Measurements from ENCODE around the gene CSNK1G2.

Gene CSNK1G2

DNA sequence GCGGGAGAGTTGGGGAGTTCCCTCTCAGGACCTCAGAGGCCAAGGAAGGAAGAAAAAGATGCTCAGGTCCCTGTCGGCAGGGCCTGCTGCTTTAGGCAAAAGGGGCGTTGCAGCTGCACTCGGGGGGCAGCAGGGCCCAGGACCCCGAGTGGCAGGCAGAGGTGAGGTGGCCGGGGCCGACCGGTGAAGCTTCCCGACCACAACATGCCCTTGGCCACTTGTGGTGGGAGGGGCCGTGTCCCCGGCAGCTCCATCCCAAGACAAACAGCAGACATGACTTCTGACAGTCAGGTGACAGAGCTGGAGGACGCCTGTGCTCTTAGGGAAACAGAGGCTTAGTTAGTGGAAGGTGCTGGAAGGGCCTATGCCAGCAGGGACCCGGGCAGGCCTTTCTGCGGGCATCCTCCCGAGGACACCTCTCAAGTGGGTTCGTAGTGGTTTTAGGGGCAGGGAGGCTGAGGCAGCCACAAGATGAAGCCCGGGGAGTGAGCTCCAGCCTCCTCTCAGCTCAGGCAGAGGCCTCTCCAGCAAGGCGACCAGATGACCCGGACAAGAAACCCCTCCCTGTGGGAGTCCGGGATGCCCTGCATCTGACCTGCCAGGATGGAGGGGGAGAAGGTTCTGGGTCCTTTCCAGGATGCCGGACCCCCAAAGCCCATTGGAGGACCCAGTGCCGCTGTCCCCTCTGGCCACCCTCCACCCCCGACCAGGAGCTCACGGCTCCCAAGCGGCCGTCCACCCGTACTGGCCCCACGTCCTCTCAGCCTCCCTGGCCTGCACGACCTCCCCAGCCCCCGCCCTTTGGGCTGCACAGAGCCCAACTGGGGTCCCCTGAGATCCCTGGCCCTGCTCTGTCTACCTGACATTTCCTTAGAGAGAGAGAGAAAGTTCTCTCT, 50.3 kb downstream of the CSNK1G2 start:
- no peak for DNase-seq

DNA sequence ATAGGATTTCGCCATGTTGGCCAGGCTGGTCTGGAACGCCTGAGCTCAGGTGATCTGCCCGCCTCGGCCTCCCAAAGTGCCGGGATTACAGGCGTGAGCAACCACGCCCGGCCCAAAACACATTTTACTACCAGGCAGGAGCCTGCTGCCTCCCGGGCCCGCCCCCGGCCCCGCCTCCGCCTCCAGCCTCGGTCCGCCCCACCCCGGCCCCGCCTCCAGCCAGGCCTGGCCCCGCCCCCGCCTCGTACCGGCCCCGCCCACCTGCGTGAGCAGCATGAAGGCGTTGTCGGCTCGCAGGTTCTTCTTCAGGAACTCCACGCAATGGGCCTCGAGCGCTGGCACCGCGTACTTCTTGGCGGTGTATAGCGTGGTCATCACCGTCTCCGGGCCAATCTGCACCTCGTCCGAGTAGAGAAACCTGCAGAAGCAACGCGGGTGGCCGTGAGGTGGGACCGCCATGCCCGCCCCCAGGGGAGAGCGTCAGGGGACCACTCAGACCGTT, 51.8 kb downstream of the CSNK1G2 start:
- no peak for DNase-seq

DNA sequence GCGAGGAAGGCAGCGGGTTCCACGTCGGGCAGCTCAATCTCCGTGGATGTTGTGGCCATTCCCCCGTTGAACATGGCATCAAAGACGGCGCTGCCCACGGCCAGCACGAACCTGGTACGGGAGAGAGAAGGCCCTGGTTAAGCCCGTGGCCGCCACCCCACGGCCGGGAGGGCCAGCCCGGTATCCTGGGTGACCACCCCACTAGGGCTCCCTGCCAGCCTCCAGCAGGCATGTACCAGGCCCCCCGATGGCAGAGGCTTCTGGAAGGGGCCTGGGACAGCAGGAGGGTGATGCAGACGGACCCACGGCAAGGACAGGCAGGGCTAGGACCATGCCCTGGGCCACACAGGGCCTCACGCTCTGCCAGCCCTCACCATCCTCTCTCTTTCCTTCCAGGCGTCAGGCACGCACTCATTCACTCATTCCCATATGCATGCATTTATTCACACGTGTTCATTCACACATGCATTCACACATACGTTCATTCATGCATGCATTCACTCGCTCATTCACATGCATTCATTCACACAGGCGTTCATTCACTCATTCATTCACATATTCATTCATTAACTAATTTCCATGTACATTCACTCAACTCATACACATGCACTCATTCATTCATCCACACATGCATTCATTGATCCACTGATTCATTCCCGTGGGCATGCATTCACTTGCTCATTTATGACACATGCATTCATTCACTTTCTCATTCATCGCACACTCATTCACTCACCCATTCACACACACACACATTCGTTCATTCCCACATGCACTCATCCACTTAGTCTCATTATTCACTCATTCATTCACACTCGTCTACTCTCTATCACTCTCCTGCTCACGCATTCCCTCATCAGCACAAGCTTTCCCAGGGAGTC, 56.6 kb downstream of the CSNK1G2 start:
- DNase-seq = no peak

DNA sequence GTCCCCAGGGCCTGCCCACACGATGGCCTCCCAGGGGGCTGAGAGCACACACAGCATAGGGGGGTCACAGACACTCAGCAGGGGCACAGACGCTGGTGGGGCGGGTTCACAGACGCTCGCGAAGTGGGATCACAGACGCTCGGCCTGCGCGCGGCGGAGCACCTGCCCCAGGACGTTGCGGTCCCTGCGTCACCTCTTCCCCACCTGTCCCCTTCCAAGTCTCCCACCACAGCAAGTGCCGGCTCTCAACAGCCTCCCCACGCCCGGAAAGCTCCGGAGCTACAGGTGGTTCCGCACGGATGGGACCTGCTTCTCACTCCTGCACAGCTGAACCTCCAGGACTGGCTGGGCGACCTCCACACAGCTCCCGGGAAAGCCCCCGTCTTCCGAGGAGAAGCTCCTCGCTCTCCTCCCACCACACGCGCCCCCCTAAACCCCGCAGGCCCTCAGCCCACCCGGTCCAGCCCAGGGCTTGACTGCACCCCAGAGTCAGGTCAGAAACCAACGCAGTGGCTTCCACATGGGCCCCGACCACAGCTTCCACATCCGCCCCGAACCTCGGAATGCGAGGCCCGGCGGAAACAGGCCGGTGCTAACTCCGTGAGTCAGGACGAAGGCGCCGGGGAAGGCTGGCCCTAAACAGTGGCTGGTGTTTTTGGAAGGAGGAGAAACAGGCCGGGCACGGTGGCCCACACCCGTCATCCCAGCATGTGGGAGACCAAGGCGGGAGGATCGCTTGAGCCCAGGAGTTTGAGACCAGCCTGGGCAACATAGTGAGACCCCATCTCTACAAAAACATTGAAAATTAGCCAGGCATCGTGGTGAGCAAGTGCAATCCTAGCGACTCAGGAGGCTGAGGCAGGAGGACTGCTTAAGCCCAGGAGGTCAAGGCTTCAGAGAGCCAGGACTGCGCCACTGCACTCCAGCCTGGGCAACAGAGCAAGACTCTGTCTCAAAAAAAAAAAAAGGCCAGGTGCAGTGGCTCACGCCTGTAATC, 58.0 kb downstream of the CSNK1G2 start:
- DNase-seq = no peak

DNA sequence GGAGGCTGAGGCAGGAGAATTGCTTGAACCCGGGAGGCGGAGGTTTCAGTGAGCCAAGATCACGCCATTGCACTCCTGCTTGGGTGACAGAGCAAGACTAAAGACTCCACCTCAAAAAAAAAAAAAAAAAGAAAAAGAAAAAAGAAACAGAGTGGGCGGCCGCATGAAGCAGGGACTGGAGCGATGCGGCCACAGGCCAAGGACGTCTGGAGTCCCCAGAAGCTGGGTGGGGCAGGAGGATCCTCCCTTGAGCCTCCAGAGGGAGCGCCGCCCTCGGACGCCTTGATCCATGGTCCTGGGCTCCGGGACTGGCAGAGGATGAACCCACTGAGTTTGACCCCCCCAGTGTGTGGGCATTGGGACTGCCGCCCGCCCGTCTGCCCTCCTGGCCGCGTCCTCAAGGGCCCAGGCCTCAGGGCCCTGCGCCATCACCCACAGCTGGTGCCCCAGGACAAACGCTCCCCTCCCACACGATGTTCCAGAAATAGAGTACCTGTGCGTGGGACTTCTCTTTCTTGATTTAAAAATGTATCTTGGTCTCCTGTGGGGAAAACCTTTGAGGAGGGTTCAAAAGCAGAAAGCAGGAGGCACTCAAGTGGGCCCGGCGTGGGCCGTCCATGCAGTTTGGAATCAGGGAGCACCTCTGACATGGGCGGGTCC, 59.0 kb downstream of the CSNK1G2 start:
- DNase-seq = no peak

DNA sequence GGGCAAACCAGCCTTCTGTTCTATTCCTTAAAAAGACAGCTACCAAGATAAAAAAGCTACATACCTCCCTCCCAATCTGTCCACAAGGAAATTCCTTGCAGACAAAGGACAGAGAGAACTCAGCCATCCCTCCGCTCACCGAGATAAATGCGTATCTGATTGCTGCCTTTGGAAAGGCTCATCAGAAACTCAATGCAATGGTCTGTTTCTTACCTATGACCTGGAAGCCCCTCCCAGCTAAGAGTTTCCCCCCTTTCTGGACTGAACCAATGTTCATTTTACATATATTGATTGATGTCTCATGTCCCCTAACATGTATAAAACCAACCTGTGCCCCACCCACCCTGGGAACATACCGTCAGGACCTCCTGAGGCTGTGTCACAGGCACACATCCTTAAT, 62.9 kb downstream of the CSNK1G2 start:
- DNase-seq = no peak

DNA sequence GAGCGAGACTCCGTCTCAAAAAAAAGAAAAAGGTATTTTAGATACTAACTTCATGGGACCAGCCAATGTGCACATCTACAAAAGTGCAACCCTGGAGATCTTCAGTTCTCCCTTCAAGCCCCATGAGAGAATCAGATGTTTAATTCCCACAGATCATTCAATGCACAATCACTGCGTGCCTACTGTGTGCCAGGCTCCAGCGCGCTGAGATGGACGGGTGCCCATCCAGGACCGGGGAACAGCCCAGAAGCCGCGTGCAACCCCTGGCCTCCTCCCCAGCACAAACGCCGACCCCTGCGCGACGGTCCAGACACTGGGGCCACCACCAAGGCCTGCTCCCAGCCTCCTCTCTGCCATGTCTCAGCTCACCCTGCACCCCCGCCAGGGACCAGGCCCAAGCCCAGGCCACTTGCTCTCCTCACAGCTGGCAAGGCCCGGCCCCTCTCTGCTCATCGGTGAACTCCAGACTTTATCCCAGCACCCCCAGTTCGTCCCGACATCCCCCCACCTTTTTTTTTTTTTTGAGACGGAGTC, 69.2 kb downstream of the CSNK1G2 start:
- no peak for DNase-seq

DNA sequence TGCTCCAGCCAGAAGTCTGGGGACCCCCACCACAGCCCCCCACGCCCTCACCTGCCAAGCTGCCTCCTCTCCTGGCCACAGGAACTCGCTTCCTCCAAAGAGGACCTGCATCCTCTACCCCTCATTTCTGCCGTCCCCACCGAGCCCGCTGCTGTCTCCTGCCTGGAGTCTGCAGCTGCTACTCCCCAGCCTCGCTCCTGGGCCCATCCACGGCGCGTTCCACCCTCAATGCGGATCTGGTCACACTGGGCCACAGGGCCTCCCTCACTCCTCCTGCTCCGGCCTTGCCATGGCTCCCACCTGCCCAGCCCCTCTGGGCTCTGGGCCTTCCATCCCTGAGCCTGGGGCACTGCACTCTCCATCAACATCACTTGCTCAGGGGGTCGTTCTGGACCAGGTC, 70.2 kb downstream of the CSNK1G2 start:
- no peak for DNase-seq

DNA sequence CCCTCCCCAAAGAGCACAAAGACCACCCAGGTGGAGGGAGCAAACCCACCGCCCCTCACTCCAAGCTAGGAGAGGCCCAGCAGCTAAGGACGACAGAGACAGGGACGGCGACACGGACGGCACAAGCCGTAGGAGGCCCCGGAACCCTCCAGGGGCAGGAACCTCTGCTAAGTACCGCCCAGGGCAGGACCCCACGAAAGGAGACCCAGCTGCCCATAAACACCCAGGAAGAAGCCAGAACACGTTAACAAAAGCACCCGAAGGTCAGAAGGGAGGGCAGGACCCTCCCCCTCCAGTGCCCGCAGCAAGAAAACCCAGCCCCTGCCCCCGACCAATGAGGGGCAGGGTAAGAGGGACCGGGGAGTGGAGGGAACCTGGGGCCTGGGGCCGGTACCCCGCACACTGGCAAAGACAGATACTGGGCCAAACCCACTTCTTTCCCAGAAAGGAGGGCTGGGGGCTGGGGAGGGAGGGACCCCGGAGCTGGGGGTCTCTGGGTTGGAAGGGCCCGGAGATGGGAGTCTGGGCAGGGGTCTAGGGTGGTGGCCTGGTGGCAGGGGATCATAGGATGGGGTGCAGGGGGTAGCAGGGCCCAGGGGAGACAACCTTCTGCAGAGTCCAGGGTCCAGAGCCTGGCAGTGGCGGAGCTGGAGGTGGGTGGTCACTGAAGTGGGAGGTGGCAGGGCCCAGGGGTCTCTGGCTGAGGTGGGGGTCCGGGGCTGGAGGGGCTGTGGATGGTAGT, 72.1 kb downstream of the CSNK1G2 start:
- DNase-seq = no peak

DNA sequence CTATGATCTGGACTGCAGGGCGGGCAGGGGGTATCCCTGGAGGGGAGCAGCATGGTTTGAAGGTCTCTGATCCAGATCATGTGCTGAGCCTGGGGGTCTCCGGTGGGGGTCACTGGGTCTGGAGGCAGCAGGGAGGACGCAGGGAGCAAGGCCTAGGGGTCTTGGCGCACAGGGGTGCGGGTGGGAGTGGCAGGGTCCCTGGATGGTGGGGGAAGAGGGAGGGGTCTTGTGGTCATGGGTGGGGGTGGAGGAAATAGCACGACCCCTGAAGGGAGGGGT, 72.7 kb downstream of the CSNK1G2 start:
- DNase-seq = no peak

DNA sequence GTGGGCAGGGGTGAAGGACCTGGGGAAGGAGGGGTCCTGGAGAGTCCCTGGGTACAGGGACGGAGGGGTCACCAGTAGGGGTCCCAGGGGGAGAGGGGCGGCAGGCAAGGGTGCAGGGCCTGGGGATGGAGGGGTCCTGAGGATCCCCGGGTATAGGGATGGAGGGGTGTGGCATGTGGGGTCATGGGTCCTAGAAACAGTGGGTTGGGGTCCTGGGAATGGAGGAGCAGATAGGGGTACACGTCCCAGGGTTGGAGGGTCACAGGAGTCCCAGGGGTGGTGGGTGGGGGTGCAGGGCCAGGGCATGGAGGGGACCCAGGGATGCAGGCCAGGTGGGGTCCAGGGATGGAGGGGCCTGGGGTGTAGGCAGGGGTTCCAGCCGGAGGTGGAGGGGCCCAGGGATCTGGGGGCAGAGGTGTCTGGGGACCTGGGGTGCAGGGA, 73.2 kb downstream of the CSNK1G2 start:
- no peak for DNase-seq

DNA sequence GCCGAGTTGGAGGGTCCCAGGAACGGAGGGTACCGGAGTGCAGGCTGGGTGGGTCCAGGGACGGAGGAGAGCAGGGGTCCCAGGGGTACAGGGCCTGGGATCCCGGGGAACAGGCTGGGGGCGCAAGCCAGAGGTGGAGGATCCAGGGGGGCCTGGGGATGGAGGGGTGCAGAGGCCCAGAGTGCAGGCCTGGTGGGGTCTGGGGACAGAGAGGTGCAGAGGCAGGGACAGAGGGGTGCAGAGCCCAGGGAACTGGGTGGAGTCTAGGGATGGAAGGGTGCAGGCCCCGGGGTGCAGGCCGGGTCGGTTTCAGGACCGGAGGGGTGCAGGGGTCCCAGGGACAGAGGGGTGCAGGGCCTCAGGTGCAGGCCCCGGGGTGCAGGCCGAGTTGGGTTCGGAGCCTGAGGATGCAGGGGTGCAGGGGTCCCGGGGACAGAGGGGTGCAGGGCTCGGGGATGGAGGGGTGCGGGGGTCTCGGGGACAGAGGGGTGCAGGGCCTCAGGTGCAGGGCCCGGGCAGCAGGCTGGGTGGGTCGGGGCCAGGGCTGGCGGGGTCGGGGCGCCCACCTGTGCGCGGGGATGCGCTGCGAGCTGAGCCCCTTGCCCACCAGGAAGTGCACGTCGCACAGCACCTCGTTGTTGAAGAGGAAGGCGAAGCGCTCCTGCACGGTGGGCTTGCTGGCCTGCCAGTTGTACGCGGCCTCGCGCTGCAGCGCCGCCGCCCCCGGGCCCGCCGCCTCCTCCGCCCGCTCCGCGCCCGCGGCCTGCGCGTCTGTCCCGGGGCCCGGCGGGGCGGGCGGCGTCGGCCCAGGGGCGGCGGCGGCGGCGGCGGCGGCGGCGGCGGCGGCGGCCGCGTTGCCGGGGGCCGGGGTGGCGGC, 74.0 kb downstream of the CSNK1G2 start:
- DNase-seq = no peak

DNA sequence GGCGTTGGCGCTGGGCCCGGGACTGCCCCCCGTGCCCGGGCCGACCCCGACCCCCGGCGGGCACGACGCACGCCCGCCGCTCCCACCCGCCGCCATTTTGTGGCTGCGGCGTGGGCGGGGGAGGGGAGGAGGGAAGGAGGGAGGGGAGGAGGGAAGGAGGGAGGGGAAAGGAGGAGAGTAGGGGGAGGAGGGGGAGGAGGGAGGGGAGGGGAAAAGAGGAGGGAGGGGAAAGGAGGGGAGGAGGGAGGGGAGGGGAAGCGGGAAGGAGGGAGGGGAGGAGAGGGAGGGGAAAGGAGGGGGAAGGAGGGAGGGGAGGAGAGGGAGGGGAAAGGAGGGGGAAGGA, 74.6 kb downstream of the CSNK1G2 start, which contains the start of gene BTBD2:
BTBD2 (minus strand) TSS at position 107 of the 343 bp plus-strand sequence; CDS start at position 96, 11 bp downstream.
- no peak for DNase-seq

DNA sequence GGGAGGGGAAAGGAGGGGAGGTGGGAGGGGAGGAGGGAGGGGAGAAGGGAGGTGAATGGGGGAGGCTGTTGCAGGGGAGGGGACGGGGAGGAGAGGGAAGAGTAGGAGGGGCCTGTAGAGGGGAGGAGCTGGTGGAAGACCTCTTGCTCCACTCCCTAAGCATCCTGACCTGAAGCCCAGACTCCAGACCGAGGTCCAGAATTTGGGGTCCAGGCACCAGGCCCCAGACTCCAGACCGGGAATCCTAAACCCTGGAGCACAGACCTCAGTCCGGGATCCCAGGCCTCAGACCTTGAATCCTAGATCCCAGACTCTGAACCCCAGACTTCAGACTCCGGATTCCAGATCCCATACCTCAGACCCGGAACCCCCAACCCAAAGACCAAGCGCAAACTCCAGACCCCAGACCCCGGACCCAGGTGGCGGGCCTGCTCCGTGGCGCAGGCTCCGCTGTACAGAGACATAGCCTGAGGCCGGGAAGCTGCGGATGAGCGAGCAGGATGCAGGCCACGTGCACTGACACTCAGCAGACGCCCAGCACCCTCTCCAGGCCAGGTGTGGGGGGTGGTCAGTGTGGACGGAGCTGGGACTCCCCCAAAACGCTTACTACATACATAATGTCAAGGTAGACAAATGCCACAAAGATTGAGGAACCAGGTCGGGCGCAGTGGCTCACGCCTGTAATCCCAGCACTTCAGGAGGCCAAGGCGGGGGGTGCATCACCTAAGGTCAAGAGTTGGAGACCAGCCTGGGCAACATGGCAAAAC, 75.3 kb downstream of the CSNK1G2 start:
- DNase-seq = no peak

DNA sequence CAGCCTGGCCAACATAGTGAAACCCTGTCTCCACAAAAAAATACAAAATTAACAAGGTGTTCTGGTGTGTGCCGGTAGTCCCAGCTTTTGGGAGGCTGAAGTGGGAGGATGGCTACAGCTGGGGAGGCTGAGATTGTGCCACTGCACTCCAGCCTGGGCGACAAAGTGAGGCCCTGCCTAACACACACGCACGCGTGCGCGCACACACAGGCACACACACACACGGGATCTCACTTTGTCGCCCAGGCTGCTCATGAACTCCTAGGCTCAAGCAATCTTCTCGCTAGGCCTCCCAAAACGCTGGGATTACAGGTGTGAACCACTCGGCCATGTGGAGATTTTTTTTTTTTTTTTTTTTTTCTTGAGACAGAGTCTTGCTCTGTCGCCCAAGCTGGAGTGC, 77.8 kb downstream of the CSNK1G2 start:
- DNase-seq = no peak

DNA sequence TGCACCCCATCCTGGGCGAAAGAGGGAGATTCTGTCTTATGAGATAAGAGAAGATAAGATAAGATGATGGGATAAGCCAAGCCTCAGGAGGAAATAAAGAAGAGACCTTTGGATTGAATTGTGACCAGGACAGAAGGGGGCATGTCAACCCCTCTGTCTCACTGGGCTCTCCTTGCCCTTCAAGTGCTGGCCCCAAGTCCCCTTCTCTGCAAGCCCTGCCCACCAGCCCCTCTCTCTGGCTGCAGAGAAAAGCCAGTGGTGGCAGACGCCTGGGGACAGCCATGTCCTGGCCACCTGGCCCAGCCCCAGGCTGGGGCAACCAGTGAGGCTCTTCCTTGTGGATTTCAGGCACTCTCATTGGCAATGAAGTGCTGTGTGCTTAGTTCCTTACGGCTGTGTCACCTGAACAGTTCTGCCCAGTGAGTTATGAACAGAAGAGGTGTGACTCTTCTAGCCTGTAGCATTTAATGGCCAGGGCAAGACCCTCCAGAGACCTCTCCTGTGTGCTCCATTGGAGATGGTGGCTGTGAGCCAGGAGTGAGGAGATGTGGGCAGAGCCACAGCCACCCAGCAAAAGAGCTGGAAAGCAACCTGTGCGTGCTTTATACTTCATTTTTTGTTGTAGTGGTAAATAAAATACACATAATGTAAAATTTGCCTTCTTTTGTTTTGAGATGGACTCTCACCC, 80.6 kb downstream of the CSNK1G2 start:
- no peak for DNase-seq

DNA sequence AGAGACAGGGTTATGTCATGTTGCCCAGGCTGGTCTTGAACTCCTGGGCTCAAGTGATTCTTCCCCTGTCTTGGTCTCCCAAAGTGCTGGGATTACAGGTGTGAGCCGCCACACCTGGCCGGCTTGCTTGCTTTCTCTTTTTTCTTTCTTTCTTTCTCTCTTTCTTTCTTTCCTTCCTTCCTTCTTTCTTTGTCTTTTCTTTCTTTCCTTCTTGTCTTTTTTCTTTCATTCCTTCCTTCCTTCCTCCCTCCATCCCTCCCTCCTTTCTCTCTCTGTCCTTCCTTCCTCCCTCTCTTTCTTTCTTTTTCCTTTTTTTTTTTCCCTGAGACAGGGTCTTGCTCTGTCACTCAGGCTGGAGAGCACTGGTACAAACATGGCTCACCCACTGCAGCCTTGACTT, 81.3 kb downstream of the CSNK1G2 start:
- no peak for DNase-seq

DNA sequence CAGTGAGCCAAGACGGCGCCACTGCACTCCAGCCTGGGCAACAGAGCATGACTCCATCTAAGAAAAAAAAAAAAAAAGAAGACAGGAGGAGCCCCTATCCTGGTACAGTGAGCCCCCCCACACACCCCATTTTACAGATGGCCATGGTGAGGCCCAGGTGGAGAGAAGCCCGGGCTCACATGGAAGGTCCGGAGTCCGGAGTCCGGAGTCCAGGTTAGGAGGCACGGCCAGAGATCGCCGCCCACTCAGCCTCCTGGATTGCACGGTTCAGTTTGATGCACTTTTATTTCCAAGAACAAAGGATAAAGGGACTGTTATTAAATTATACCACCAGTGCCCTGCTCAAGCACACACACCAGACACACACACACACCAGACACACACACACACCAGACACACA, 85.8 kb downstream of the CSNK1G2 start:
- DNase-seq = no peak

DNA sequence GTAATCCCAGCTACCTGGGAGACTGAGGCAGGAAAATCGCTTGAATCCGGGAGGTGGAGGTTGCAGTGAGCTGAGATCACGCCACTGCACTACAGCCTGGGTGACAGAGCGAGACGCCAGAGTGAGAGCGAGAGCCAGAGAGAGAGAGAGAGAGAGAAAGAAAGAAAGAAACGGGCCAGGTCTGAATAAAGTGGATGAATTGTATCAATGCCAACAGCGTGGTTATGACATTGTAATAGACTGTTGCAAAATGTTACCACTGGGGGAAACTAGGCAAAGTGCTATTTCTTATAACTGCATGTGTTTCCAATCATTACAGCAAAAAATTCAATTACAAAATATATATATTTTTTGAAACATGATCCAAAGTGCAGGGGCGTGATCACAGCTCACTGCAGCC, 86.4 kb downstream of the CSNK1G2 start:
- no peak for DNase-seq

Measured in NCI-H1048 (cell line).